Spleen (tissue), 7 donors: ENCODE measurements around the gene TBC1D16.

Source experiments
- POLR2A ChIP-seq, 3 donors: fragments of 450-650 bp; IDR thresholded peaks; one replicate each; pipeline ENCODE4 v1.5.1; 2017; ENCODE audit warnings: antibody characterized with exemption in 3 of 3, mild to moderate bottlenecking in 1 of 3
- POLR2AphosphoS5 ChIP-seq, 3 donors: sonication (generic); formaldehyde crosslinking; IDR thresholded peaks; one replicate each; pipeline ENCODE4 v1.5.1; 2017; ENCODE audit warnings: antibody characterized with exemption in 3 of 3
- TF ChIP-seq, protein P1 (sequence below), 11 experiments: fragments of 200-600 bp in 7 of 11; fragments of 450-650 bp in 4 of 11; sonication (generic) in 4 of 11; IDR thresholded peaks in 8 of 11; conservative IDR thresholded peaks in 3 of 11; 1 replicate in 7 of 11; 2 replicates in 4 of 11; pipeline versions ENCODE4 v1.4.0 to v1.8.0; 2016 to 2021; ENCODE audit warnings: antibody characterized with exemption in 11 of 11, inconsistent platforms in 4 of 11, mild to moderate bottlenecking in 1 of 11
- donor health status: DM: no; HTN: no; CAD: no; lungs with moderate emphysema.
- donor health status: DM: no; HTN: no; CAD: no.
- donor health status: DM: no; HTN: no; CAD: no.

DNA sequence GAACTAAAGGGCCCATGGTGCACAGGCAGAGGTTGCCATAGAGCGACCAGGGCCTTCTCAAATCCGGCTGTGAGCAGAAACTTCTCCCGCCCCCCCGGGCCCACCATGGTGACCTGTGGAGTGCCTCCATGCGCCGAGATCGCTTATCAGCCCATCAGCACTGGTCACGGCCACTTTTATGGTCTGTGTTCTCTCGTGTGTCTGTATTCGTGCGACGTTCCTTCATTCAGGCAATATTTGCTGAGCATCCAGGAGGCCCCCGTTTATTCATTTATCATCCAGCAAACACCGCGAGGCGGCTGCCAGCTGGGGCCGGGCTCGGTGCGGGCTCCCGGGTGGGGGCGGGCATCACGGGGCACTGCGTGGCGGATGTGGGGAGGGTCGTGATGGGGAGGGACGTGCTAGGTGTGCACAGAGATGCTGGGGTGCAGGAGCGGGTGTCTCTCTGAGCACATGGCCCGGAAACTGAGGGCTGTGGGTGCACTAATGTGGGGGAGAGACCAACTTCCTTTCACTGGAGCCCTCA, 108.5 kb downstream of the TBC1D16 start:
- TF ChIP-seq, protein P1, sequence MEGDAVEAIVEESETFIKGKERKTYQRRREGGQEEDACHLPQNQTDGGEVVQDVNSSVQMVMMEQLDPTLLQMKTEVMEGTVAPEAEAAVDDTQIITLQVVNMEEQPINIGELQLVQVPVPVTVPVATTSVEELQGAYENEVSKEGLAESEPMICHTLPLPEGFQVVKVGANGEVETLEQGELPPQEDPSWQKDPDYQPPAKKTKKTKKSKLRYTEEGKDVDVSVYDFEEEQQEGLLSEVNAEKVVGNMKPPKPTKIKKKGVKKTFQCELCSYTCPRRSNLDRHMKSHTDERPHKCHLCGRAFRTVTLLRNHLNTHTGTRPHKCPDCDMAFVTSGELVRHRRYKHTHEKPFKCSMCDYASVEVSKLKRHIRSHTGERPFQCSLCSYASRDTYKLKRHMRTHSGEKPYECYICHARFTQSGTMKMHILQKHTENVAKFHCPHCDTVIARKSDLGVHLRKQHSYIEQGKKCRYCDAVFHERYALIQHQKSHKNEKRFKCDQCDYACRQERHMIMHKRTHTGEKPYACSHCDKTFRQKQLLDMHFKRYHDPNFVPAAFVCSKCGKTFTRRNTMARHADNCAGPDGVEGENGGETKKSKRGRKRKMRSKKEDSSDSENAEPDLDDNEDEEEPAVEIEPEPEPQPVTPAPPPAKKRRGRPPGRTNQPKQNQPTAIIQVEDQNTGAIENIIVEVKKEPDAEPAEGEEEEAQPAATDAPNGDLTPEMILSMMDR (IDR thresholded peaks at IDR 0.05 in 8 of 11, conservative IDR thresholded peaks at IDR 0.05 in 3 of 11) = no peak
- TF ChIP-seq POLR2A (IDR thresholded peaks at IDR 0.05) (no peak), POLR2AphosphoS5 (IDR thresholded peaks at IDR 0.05) (no peak)
